ENCODE results near the gene CKLF.
"Not testable (repeated sequence)": the region's sequence is repeated elsewhere in the genome, so short reads cannot be mapped to it uniquely, and the experiment has no call there.

CKLF gene, protein sequence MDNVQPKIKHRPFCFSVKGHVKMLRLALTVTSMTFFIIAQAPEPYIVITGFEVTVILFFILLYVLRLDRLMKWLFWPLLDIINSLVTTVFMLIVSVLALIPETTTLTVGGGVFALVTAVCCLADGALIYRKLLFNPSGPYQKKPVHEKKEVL

DNA sequence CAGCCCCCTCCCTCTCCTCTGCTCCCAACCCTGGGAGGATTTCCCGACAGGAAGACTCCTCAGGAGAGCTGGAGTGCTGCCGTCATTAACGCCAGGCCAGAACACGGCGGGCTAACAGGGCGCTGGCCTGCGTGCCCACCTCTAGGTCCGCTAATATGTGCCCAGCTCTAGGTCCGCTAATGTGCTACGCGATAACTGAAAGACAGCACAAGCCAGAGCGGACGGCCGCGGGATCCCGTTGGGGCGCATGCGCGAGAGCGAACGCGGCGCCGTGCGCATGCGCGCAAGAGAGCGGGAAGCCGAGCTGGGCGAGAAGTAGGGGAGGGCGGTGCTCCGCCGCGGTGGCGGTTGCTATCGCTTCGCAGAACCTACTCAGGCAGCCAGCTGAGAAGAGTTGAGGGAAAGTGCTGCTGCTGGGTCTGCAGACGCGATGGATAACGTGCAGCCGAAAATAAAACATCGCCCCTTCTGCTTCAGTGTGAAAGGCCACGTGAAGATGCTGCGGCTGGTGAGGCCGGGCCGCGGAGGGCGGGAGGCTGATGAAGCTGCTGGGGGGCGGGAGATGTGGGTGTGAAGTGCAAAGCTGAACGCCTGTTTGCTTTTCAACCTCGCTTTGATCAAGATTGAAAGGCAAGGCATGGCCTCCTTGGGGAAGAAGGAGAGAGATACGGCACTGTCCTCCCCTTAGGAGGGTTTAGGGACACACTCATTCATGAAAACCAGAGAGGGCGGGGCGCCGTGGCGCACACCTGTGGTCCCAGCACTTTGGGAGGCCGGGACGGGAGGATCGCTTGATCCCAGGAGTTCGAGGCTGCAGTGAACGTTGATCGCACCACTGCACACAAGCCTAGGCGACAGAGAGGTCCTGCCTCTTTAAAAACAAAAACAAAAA is at the start of gene CKLF:
CKLF (plus strand) TSS at position 291 of the 892 bp plus-strand sequence; CDS start at position 431, 140 bp downstream.
- peak; percentile 72 to 75 for DNase-seq (ENCODE audit: low read depth in 2 of 2)

DNA sequence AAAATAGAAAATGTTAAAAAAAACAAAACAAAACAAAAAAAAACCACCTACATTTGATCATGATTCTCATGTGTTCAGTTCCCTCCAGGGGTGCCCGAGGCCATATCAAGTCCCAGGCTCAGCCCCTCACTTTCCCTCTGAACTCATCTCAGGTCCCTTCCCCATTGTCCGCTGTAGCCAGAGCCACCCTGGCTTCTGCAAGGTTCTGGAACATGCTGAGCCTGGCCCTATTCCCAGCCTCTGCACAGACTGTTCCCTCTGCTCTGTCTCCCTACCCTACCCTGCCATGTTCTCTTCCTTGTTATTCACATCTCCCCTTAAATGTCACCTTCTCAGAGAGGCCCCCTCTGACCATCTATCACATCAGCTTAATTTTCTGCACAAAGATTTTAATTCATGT is 49.3 kb upstream of the CKLF start:
- no peak for DNase-seq (ENCODE audit: low read depth in 2 of 2)

DNA sequence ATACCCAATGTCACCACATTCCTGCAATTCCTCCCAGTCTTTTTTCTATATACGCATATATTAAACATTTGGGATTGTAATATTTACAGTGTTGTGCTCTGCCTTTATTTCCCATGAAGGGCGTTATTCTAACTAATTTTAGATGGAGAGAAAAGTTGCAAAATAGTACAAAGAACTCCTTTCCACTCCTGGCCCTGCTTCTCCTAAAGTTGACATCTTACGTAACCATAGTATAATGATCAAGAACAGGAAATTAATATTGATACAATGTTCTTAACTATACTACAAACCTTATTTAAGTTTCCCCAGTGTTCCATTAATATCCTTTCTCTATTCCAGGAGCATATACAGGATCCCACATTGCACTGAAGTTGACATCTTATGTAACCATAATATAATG is 48.8 kb upstream of the CKLF start:
- DNase-seq (ENCODE audit: low read depth in 2 of 2), result no peak

DNA sequence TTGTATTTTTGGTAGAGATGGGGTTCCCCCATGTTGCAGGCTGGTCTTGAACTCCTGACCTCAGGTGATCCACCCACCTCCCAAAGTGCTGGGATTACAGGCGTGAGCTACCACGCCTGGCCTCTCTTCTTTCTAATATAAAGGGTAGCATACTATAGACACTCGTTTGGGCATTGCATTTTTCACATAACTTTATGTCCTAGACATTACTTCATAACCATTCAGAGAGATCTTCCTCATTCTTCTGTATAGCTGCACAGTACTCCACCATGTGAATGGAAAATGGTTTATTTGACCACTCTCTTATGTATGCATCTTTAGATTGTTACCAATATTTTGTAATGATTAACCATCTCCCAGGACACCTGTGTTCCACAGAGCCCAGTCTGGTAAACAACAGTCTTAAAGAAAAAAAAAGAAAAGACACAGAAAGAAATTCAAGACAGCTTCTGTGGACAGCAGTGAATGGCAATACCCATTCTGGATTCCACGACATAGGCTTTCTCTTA is 44.6 kb upstream of the CKLF start:
- DNase-seq (ENCODE audit: low read depth in 2 of 2), result no peak

DNA sequence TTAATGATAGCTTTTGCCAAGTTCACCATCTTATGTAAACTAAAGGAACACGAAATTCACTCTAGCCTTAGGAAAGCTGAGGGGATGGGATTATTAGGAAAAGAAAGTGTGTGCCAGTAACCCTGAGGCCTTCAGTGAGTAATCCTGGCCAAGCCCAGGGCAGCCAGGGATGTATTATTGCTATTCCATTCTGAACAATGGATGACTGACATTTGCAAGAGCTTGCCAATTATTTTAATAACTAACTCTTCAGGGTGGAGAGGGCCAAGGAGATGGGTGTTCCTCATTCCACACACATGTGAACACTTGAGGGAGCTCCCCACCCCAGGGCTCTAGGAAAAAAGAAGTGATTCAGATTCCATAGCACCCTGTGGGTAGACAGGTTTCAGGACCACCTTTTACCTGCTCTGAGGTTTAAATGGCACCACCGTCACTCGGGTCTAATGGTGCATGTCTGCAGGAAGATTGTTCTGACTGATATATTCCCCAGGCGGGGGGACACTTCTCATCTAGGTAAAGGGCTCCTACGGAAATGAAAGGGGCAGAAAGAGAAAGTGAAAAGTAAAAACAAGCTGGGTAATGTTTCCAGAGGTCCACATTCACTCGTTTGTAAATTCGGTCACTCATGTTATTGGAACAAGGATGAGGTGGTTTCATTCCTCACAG is 44.0 kb upstream of the CKLF start:
- DNase-seq (ENCODE audit: low read depth in 2 of 2), result no peak

DNA sequence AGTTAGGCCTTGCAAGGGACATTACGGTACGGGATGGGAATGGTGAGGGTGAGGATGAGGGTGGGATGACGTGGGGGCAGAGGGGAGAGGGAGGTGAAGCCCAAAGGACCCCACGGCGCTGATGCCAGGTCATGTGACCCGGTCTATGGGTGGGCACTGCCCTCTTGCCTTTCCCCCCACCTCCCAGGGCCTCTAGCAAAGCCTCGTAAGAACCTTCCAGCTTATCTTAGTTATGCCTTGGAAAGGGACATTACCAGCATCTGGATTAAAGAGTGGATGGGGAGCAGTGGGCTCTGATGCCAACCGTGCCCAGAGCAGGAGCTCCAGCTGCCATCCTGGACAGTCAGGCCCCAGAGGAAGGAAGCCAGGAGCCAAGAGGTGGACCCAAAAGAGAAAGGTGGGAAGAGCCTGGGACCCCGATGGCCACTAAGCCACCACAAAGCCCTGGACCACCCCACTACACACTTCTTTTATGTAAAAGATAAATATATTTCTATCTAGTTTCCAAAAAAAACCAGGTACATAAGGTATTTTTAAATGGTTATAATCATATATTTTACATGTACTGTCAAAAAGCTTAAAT is 43.4 kb upstream of the CKLF start:
- no peak for DNase-seq (ENCODE audit: low read depth in 2 of 2)

DNA sequence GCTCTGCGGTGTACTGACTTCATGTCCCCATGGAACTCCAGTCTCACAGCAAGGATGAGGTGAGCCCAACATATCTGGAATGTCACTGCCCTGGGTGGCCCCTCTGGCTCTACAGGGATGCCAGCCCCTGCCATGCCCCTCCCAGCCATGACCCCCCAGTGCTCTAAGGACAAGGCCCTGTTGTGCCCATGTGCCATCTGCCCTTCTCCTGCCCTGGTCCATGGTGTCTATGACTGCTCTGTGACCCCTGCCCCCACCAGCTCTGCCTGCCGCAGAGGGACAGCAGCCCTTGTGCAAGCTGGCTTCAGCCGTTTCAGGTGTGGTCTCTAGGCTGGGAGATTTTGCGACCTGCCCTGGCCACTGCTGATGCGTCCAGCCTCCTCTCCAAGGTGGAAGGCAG is 42.8 kb upstream of the CKLF start:
- DNase-seq (ENCODE audit: low read depth in 2 of 2), result no peak

DNA sequence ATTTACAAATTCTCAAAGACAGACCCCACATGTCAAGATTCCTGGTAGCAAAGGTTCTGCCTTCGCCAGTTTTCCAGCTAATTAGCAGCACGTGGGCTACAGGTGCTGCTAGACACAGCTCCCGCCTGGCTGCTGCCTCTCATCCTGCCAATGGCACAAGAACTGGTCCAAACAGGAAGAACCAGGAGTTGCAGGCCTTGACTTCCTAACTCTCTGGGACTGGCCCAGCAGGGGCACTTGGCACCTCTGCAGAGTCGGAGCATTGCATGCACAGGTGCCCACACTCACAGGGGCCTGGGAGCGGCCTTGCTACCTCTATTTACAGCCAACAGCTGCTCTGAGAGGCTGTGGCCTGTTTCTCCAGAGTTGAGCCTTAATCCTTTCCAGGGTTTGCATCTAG is 42.1 kb upstream of the CKLF start:
- no peak for DNase-seq (ENCODE audit: low read depth in 2 of 2)

DNA sequence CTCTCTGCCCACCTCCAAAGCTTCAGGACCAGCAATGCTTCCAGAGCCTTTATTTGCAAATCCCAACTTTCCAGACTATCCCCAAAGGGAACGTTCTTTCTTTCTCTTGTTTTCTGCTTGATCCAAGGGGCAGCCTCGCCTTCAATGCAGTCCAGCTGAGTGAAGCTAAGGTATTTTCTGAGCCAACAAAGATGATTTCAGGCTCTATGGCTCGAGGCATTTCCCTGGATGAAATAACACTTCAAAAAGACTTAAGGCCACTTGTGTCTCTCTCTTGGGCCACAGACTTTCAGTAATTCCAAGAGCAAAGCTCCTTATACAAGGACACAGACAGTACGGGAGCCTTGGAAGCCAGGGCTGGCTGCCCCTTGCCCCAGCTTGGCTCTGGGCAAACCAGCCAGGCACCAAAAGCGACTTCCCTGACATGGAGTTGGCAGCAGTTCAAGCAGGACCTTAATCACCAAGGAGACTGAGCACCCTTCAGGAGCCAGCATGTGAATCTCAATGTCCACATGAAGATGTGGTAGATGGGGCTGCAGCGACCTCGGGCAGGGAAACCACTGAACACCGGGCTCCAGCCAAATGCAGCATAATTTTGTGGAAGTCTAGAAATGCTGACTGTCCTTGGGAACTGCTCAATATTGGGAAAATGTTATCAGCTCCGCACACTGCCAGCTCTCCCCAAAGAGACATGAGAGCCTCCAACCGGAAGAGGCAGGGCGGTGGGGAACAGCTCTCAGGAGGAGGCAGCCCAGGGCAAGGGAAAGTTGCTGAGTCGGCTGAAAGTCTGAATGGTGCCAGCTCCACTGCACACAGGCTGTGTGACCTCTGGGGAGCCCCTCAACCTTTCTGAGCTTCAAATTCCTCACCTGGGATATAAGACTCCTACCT is 41.4 kb upstream of the CKLF start:
- DNase-seq (ENCODE audit: low read depth in 2 of 2), result no peak

DNA sequence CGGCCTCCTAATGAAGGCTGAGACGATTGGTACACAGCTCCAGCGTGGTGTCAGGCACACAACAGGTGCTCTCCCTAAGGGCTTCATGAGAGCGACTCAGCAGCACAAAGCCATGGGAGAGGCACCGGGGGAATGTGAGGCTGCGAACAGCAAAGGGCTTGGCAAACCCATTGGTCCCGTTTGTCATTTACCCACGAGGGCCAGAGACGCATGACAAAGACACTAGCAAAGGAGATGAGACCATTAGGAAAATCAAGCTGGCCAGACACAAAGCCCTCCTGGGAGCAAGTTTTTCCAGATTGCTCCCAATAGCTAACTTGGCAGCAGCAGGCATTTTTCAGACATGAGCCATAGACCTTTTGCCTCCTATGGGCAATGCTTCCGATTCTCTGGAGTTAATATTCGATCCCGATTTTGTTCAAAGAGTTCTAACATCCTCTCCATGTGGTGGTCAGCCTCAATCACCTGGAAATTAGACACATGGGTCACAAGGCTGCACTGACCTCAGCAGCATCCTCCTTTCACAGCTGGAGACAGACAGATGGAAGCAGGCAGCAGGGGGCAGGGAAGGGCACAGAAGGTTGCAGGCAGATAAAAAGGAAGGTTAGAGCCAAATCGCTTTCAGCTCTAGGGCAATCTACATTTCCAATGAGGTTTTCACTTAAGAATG is 40.6 kb upstream of the CKLF start:
- peak in 1 of 2 experiments; percentile 36 for DNase-seq (ENCODE audit: low read depth in 2 of 2)

DNA sequence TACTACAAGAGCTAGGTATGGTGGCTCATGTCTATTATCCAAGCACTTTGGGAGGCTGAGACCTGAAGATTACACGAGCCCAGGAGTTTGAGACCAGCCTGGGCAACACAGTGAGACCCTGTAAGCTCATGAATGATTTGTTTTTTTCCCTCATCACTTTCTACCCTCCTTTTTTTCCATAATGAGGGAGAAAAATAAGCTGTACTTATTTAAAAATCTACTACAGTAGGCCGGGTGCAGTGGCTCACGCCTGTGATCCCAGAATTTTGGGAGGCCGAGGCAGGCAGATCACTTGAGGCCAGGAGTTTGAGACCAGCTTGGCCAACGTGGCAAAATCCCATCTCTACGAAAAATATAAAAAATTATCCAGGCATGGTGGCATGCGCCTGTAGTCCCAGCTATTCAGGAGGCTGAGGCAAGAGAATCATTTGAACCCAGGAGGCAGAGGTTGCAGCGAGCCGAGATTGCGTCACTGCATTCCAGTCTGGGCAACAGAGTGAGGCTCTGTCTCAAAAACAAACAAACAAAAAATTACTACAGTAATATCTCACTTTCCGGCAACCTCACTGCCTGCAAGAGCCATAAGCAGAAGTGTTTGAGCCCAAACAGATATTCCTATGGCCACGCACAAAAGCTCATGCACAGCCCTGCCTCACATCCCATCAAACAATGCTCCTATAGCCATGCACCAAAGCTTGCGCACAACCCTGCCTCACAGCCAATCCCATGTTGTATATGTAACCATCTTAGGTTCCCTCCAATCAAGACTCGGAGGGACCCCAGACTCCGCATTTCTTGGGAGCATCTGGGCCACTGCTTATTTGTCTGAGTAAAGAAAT is 39.9 kb upstream of the CKLF start:
- DNase-seq (ENCODE audit: low read depth in 2 of 2), result no peak

DNA sequence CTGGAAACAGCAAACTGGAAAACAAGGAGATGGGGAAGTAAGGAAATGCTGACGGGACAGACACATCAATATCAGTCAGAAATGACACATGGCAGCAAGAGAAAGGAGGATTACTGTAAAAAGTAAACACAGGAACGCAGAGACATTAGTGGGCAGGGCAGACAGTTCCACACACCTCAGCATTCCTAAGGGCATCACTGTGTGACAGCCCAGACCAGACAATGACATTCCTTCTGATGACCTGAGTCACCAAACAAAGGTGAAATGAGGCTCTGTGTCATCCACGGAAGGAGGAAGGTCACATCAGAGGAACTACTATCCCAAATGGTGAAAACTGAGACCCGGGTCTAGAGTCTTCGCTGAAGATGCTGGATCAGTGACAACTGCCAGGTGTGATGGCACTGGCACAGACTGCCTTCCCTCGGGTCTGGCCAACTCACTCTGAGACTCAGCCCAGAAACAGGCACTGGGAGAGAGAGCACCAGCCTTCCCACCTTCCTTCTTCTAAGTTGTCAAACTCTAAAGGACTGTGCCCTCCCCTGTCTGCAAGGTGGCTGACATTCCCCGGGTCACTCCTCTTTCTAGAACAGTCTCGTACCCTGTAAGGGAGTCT is 39.2 kb upstream of the CKLF start:
- DNase-seq (ENCODE audit: low read depth in 2 of 2), result no peak

DNA sequence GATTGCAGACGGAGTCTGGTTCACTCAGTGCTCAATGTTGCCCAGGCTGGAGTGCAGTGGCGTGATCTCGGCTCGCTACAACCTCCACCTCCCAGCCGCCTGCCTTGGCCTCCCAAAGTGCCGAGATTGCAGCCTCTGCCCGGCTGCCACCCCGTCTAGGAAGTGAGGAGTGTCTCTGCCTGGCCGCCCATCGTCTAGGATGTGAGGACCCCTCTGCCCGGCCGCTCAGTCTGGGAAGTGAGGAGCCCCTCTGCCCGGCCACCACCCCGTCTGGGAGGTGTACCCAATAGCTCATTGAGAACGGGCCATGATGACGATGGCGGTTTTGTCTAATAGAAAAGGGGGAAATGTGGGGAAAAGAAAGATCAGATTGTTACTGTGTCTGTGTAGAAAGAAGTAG is 38.0 kb upstream of the CKLF start:
- not testable (repeated sequence) for DNase-seq (ENCODE audit: low read depth in 2 of 2)

DNA sequence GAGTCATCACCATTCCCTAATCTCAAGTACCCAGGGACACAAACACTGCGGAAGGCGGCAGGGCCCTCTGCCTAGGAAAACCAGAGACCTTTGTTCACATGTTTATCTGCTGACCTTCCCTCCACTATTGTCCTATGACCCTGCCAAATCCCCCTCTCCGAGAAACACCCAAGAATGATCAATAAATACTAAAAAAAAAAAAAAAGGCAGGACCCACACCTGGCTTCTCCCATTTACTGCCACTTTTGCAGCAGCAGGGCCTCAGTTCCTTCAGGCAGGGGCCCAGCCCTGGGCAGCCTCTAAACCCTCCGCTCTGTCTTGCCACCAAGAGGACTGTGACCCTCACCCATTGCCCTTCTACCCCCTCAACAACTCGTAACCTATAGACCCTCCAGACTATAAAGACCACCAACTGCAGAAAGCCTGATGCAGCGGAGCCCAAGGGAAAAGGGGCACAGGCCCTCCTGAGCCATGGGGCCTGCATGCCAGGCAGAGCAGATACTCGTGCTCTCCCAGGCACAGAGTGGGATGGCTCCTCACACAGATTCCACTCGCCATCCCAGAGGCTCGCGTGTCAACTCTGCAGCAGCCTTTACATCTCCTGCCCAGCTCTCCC is 37.3 kb upstream of the CKLF start:
- not testable (repeated sequence) for DNase-seq (ENCODE audit: low read depth in 2 of 2)

DNA sequence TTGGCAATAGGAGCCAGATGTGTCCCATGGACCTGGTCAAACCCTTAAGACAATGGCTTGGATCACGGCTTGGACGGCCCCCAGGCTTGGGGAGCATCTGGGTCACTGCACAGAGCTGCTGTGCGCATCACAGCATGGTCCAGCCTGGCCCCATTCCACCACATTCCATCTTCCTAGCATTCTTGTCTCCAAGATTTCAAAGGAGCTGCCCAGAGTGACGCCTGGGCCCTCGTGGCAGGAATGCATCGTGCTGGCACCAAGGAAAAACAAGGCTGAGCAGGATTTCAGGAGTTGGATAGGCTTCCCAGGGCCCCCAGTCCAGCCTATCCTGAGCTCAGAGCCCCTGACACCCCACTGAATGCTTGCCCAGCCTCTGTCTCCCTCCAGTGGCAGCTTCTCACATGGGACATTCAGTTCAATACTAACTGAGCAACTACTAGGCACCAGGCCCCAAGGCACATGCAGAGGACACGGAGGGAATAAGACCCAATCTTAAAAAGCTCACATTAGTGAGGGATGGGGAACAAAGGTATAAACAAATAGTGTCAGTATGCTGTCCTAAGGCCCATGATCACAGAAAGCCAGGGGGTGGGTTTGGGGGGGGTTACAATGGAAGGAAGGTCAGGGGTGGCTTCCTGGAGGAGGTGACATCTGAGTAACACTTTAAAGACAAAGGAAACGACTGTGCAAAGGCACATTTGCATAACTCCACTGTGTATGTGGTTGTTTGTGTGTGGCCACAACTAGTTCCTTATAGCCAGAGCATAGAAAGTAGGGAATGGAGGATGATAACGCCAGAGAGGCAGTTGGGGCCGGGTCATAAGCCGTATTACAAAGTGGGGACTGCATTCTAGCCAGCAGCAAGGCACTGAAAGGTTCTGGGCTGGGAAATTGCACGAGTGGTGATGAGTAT is 36.5 kb upstream of the CKLF start:
- no peak for DNase-seq (ENCODE audit: low read depth in 2 of 2)

DNA sequence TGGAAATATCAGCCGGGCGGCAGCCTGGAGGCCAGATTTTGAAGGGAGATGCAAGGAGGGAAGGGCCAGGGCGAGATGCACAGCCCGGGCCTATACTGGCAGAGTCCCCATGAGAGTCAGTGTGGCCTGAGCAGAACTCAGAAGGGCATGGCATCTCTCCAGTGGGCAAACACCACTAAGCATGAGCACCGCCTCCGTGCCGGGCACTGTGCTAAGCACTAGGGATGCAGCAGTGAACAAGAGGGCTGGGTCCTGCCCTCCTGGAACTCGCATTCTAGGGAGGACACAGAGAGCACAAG is 35.9 kb upstream of the CKLF start:
- DNase-seq (ENCODE audit: low read depth in 2 of 2), result no peak

DNA sequence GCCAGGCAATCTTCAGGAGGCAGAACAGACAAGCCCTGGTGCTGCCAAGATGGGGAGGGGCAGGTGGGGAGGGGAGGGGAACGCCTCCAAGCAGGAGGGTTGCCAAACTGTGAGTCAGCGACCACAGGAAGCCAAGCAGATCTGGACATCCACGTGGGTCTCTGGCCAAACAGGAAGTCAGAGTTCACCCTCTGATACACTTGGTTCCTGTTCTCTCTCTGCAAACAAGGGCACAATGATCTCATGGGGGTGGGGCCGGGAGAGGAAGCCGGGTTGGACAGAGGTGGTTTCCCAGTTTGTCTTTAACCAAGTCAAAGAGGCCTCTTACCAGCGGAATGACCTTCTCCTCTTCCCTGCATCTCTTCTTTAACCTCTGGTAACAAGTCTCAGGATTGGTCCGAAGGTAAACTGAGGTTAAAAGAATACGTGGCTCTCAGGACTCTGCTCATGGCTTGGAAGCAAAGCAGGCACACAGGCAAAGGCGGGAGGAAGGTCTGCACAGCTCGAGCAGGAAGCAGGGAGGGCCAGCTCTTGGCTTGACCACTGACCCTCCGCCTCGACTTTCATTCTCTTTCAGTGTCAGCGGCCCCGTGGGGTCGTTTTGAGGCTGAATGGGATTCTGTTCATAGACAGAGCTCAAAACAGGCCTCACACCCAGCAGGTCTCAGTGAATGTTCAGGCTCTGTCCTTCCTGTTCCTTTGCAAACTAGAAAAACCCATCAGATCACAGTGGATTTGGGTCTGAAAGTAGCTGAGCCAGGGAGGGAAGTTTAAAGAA is 35.4 kb upstream of the CKLF start:
- peak; percentile 81 to 82 for DNase-seq (ENCODE audit: low read depth in 2 of 2)

Measured in fibroblast of skin of left quadriceps (primary cell).